Lower lobe of right lung (tissue), 2 donors: ENCODE measurements around the gene ZPBP. TPM values are rescaled to one million over a fixed set of nuclear protein-coding genes. Genes with fewer than 3 reads are reported as not detected.

ENCODE experiments used
- ATAC-seq, 2 donors: fragments of 200-7000 bp; cut with Tn5 transposase; one replicate each; pipeline ENCODE4 v1.9.1; 2020 to 2022; ENCODE audit warnings: mild to moderate bottlenecking in 2 of 2, moderate library complexity in 2 of 2
- DNase-seq: peaks from one replicate; pipeline ENCODE4 v3.0.0-alpha.2; 2020
- H3K27ac ChIP-seq: fragments of 200-600 bp; one replicate; pipeline ENCODE4 v1.8.0; 2022
- H3K27me3 ChIP-seq: fragments of 200-600 bp; one replicate; pipeline ENCODE4 v1.8.0; 2022; ENCODE audit warnings: low read depth
- H3K36me3 ChIP-seq: fragments of 200-600 bp; one replicate; pipeline ENCODE4 v1.8.0; 2022; ENCODE audit warnings: mild to moderate bottlenecking
- H3K4me1 ChIP-seq: fragments of 200-600 bp; one replicate; pipeline ENCODE4 v1.8.0; 2022
- H3K4me3 ChIP-seq: fragments of 200-600 bp; one replicate; pipeline ENCODE4 v1.8.0; 2022; ENCODE audit warnings: mild to moderate bottlenecking
- H3K9me3 ChIP-seq: fragments of 200-600 bp; one replicate; pipeline ENCODE4 v1.8.0; 2022
- CTCF ChIP-seq: fragments of 200-600 bp; IDR thresholded peaks from one replicate; pipeline ENCODE4 v1.8.0; 2022; ENCODE audit warnings: antibody characterized with exemption, mild to moderate bottlenecking
- intact Hi-C: fragments of 100-400 bp; cut with DNase I; formaldehyde crosslinking; loops from one replicate; pipeline ENCODE4 v1.11.0; 2022
- total RNA-seq: library from RNA; stranded (reverse); fragmentation: NEBNext Ultra II Directional; extraction: Animal tissue kit (Norgen Biotek cat#: 25700); gene quantifications from one replicate; pipeline ENCODE4 v1.2.1, GENCODE V29; 2021
- donor health status: DM: no; HTN: yes; CAD: no; lungs with severe emphysema.

Gene ZPBP
- total RNA-seq, 1 donor from 2014 or later = not detected

- H3K27ac ChIP-seq = no peak overlapping the region
- no peaks in the 10 kb centered on the region for H3K27me3 ChIP-seq
- intact Hi-C loops = no loop called here
- no peaks in the 10 kb centered on the region for H3K4me1 ChIP-seq
- peaks cover 5% of the 10 kb centered on the region for H3K9me3 ChIP-seq
- no peak for TF ChIP-seq CTCF
- no peaks in the 10 kb centered on the region for H3K36me3 ChIP-seq
- H3K4me3 ChIP-seq = no peak overlapping the region
- DNase-seq (no peak), ATAC-seq (peak in 1 of 2 donors; percentile 38)
Measured at GRCh38 chr7:49986191-49986590, 106.9 kb downstream of the ZPBP start.

GRCh38 chr7:49980465-49980864, 112.6 kb downstream of the ZPBP start:
- intact Hi-C loops = no loop called here
- no peak for TF ChIP-seq CTCF
- Histone ChIP-seq H3K9me3 (no peaks in the 10 kb centered on the region), H3K4me1 (no peaks in the 10 kb centered on the region), H3K27ac (no peak overlapping the region), H3K4me3 (no peak overlapping the region), H3K36me3 (no peaks in the 10 kb centered on the region), H3K27me3 (no peaks in the 10 kb centered on the region)
- ATAC-seq (no peak), DNase-seq (no peak)

GRCh38 chr7:49976238-49976637, 116.8 kb downstream of the ZPBP start:
- Histone ChIP-seq H3K4me3 (no peak overlapping the region), H3K36me3 (no peaks in the 10 kb centered on the region), H3K9me3 (no peaks in the 10 kb centered on the region), H3K27me3 (no peaks in the 10 kb centered on the region), H3K4me1 (no peaks in the 10 kb centered on the region), H3K27ac (no peak overlapping the region)
- ATAC-seq (no peak), DNase-seq (no peak)
- TF ChIP-seq CTCF = no peak
- intact Hi-C loops = no loop called here

- Histone ChIP-seq H3K27ac (no peak overlapping the region), H3K4me1 (no peaks in the 10 kb centered on the region), H3K27me3 (no peaks in the 10 kb centered on the region), H3K36me3 (no peaks in the 10 kb centered on the region), H3K9me3 (no peaks in the 10 kb centered on the region), H3K4me3 (no peak overlapping the region)
- intact Hi-C loops = no loop called here
- DNase-seq (no peak), ATAC-seq (no peak)
- no peak for TF ChIP-seq CTCF
Measured at GRCh38 chr7:49974035-49974434, 119.0 kb downstream of the ZPBP start.

GRCh38 chr7:49937608-49938007, 155.4 kb downstream of the ZPBP start:
- intact Hi-C loops = no loop called here

More at GRCh38 chr7:49937608-49938007, 155.4 kb downstream of the ZPBP start:
- TF ChIP-seq CTCF = no peak
- DNase-seq (no peak), ATAC-seq (no peak)
- Histone ChIP-seq H3K4me3 (no peak overlapping the region), H3K36me3 (no peaks in the 10 kb centered on the region), H3K4me1 (no peaks in the 10 kb centered on the region), H3K9me3 (no peaks in the 10 kb centered on the region), H3K27ac (no peak overlapping the region), H3K27me3 (no peaks in the 10 kb centered on the region)
